H1 (cell line): ENCODE data around the gene GNG8. TPM values are rescaled to one million over a fixed set of nuclear protein-coding genes. Genes with fewer than 3 reads are reported as not detected.

Source experiments
- ASH2L ChIP-seq: fragments of 200-600, 300-600 bp; sonication (generic); IDR thresholded peaks from one replicate; pipeline ENCODE4 v1.7.1; 2017; ENCODE audit warnings: low read length
- CHD7 ChIP-seq: fragments of 300-600 bp; sonication (generic); IDR thresholded peaks from 2 replicates; pipeline ENCODE4 v1.7.1; 2012; ENCODE audit warnings: low read length, moderate library complexity, mild to moderate bottlenecking, inconsistent platforms; ENCODE audit not compliant: insufficient replicate concordance
- EZH2 ChIP-seq: fragments of 200-600 bp; sonication (generic); IDR thresholded peaks from 2 replicates; pipeline ENCODE4 v1.7.1; 2012; ENCODE audit warnings: low read depth, mild to moderate bottlenecking, moderate library complexity, low read length, inconsistent platforms; ENCODE audit not compliant: severe bottlenecking
- GTF2F1 ChIP-seq: IDR thresholded peaks from 2 replicates; pipeline ENCODE4 v1.6.1; 2012; ENCODE audit warnings: low read depth, low read length, improper control_type of control experiment, borderline replicate concordance
- NANOG ChIP-seq: IDR thresholded peaks from 2 replicates; pipeline ENCODE4 v1.6.1; 2011; ENCODE audit warnings: low read length, low read depth, mild to moderate bottlenecking, inconsistent platforms; ENCODE audit not compliant: insufficient read depth, poor library complexity, severe bottlenecking
- RBBP5 ChIP-seq: IDR thresholded peaks from 2 replicates; pipeline ENCODE4 v1.7.1; 2012; ENCODE audit warnings: low read depth, mild to moderate bottlenecking, inconsistent platforms, low read length, moderate library complexity, borderline replicate concordance
- RFX5 ChIP-seq: IDR thresholded peaks from 2 replicates; pipeline ENCODE4 v1.6.1; 2011; ENCODE audit warnings: low read depth, low read length, improper control_type of control experiment, borderline replicate concordance
- RXRA ChIP-seq: IDR thresholded peaks from 2 replicates; pipeline ENCODE4 v1.6.1; 2011; ENCODE audit warnings: low read depth, mild to moderate bottlenecking, low read length, moderate library complexity; ENCODE audit not compliant: insufficient read depth
- SIX5 ChIP-seq: IDR thresholded peaks from 2 replicates; pipeline ENCODE4 v1.6.1; 2011; ENCODE audit warnings: mild to moderate bottlenecking, low read depth, low read length
- SP4 ChIP-seq: IDR thresholded peaks from 2 replicates; pipeline ENCODE4 v1.6.1; 2012; ENCODE audit warnings: low read length, inconsistent platforms
- TAF1 ChIP-seq: IDR thresholded peaks from 2 replicates; pipeline ENCODE4 v1.6.1; 2011; ENCODE audit warnings: mild to moderate bottlenecking, low read depth, low read length
- ZNF274 ChIP-seq: IDR thresholded peaks from 2 replicates; pipeline ENCODE4 v1.7.0; 2012; ENCODE audit warnings: low read length, borderline replicate concordance; ENCODE audit errors: extremely low read depth
- polyA plus RNA-seq, 7 experiments: library from polyadenylated mRNA; depleted of rRNA in 3 of 7; stranded (reverse) in 5 of 7; unstranded in 2 of 7; fragments of >200 nt in 5 of 7; fragments of 200-250 nt in 2 of 7; gene quantifications; 1 replicate in 5 of 7; 2 replicates in 1 of 7; 4 replicates in 1 of 7; pipeline versions ENCODE4 v1.2.1 to v1.2.3, GENCODE V29; 2011 to 2013; ENCODE audit warnings: missing spikeins in 2 of 7, mixed read lengths in 2 of 7
- total RNA-seq: library from RNA; stranded (reverse); fragmentation: NEBNext Ultra II Directional; extraction: Animal tissue kit (Norgen Biotek cat#: 25700); gene quantifications from 2 replicates; pipeline ENCODE4 v1.2.1, GENCODE V29; 2021

Gene GNG8
- total and polyA plus RNA-seq, 2 of the 8 experiments (the other 6 are each of a cell fraction or from before 2014, with no cell fraction given) = not detected

DNA sequence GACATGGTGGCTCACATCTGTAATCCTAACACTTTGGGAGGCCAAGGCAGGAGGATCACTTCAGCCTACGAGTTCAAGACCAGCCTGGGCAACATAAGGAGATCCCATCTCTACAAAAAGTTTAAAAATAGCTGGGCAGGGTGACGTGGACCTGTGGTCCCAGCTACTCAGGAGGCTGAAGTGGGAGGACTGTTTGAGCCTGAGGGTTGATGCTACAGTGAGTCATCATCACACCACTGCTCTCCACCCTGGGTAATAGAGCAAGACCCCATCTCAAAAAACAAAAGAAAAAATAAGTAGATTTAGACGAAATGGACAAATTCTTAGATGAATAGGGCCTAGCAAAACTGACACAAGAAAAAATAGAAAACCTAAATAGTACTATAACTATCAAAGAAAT lies 10.4 kb upstream of the GNG8 start (continued):
- no peak for TF ChIP-seq CHD7
- TF ChIP-seq GTF2F1 = no peak
- TF ChIP-seq RFX5 = no peak
- no peak for TF ChIP-seq EZH2
- no peak for TF ChIP-seq RBBP5
- TF ChIP-seq SP4 = no peak
- no peak for TF ChIP-seq TAF1
- TF ChIP-seq ASH2L = no peak
- no peak for TF ChIP-seq ZNF274
- TF ChIP-seq NANOG = no peak
- TF ChIP-seq SIX5 = no peak
- no peak for TF ChIP-seq RXRA
